Measurements from ENCODE around the gene ATP6V1C2.

DNA sequence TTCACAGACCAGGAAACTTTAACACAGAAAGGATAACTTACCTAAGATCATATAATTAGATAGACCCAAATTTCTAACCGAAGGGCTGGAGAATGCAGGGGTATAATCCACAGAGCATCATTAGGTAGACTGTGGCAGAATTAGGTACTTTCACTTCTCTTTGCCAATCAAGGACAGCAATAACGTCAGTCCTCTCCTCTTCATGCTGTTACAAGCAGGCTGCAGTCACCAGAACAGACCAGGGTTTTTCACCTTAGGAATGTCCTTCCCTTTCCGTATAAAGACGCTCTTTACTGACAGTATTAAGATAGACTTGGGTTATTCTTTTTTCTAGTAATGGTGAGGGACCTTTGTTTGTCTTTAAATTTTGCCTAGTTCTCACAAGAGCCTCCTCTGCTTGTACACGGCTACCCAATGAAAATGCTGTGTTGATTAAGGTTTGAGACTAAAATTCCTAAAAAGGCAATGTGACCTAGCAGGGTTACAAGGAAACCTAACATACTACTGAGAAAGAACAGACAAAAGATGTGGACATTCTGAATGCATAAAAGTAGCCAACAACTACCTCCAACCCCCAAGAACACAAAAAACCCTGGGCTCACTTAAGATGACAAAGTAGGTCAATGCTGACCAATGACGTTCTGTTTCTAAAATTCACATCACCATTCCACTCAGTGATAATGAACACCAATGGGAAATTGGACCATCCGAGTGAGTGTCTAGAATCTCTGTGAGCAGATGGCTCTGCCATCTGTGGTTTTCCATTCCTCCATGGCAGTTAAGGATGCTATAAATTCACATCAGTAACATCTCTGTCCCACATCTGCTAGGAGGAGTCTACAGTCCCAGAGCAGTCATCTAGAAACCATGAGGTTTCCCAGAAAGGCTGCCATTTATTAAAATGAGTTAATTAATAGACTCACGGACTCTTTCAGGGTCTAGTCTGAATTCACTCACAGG lies 89.1 kb downstream of the ATP6V1C2 start:
- no peak for TF ChIP-seq SUZ12 (IDR thresholded peaks at IDR 0.05; ENCODE audit: extremely low read depth, insufficient read depth, insufficient read length)
- no peak for TF ChIP-seq ZNF274 (IDR thresholded peaks at IDR 0.05; ENCODE audit: low read depth, low read length)

Data from NT2/D1 (cell line).